SK-N-SH (cell line): ENCODE results near the gene DCST1.

Source experiments
- CTCF ChIP-seq: fragments of 200-600 bp; sonication (generic); IDR thresholded peaks from 2 replicates; pipeline ENCODE4 v1.6.1; 2017; ENCODE audit warnings: antibody characterized with exemption, mild to moderate bottlenecking, moderate library complexity
- EP300 ChIP-seq, 2 experiments: IDR thresholded peaks; 2 replicates each; pipeline versions ENCODE4 v1.4.0 to v1.6.1; 2012; ENCODE audit warnings: borderline replicate concordance in 1 of 2, low read depth in 1 of 2, low read length in 1 of 2
- FOSL2 ChIP-seq: IDR thresholded peaks from 2 replicates; pipeline ENCODE4 v1.4.0; 2012; ENCODE audit warnings: low read depth, mild to moderate bottlenecking, moderate library complexity, borderline replicate concordance
- FOXM1 ChIP-seq: IDR thresholded peaks from 2 replicates; pipeline ENCODE4 v1.4.0; 2012; ENCODE audit warnings: low read depth, mild to moderate bottlenecking
- MAX ChIP-seq: IDR thresholded peaks from 2 replicates; pipeline ENCODE4 v1.4.0; 2012; ENCODE audit warnings: low read depth
- MXI1 ChIP-seq: IDR thresholded peaks from 2 replicates; pipeline ENCODE4 v1.6.1; 2012; ENCODE audit warnings: mild to moderate bottlenecking, low read depth, low read length, improper control_type of control experiment
- POLR2AphosphoS5 ChIP-seq: IDR thresholded peaks from 2 replicates; pipeline ENCODE4 v1.6.1; 2012; ENCODE audit warnings: low read depth, low read length
- REST ChIP-seq: IDR thresholded peaks from 2 replicates; pipeline ENCODE4 v1.6.1; 2012; ENCODE audit warnings: mild to moderate bottlenecking, low read depth, low read length, moderate library complexity
- SMC3 ChIP-seq: IDR thresholded peaks from 2 replicates; pipeline ENCODE4 v1.6.1; 2012; ENCODE audit warnings: low read depth, low read length, improper control_type of control experiment
- TEAD4 ChIP-seq: IDR thresholded peaks from 2 replicates; pipeline ENCODE4 v1.4.0; 2012; ENCODE audit warnings: mild to moderate bottlenecking, borderline replicate concordance; ENCODE audit not compliant: insufficient read depth
- USF1 ChIP-seq: IDR thresholded peaks from 2 replicates; pipeline ENCODE4 v1.4.0; 2012; ENCODE audit warnings: low read depth, borderline replicate concordance

- TF ChIP-seq POLR2AphosphoS5 (no peak), CTCF (no peak), MAX (no peak), SMC3 (no peak), TEAD4 (no peak), FOSL2 (no peak), REST (no peak), EP300 (IDR thresholded peaks at IDR 0.05; ENCODE audit: borderline replicate concordance in 1 of 2, low read depth in 1 of 2, low read length in 1 of 2) (no peak), FOXM1 (no peak), MXI1 (no peak), USF1 (no peak)
These were observed 2.7 kb upstream of the DCST1 start for GRCh38 chr1:155030899-155031298.
